Rectal smooth muscle tissue (tissue), 1 donor: ENCODE measurements around the gene PRM2.

Source experiments
- H3K27ac ChIP-seq: one replicate; pipeline ENCODE4 v1.7.0; 2013; ENCODE audit warnings: low read depth, low read length, inconsistent platforms
- H3K27me3 ChIP-seq: one replicate; pipeline ENCODE4 v1.7.0; 2013; ENCODE audit warnings: low read length; ENCODE audit not compliant: control insufficient read depth, insufficient read depth
- H3K36me3 ChIP-seq: one replicate; pipeline ENCODE4 v1.7.0; 2013; ENCODE audit warnings: low read length; ENCODE audit not compliant: control insufficient read depth, insufficient read depth
- H3K4me1 ChIP-seq: one replicate; pipeline ENCODE4 v1.7.0; 2013; ENCODE audit warnings: low read length; ENCODE audit not compliant: control insufficient read depth, insufficient read depth
- H3K4me3 ChIP-seq: one replicate; pipeline ENCODE4 v1.7.0; 2013; ENCODE audit warnings: low read length
- H3K9ac ChIP-seq: one replicate; pipeline ENCODE4 v1.7.0; 2013; ENCODE audit warnings: low read length

Gene PRM2

GRCh38 chr16:11273721-11274324 is 2.5 kb downstream of the PRM2 start:
- Histone ChIP-seq H3K4me1 (no peaks in the 10 kb centered on the region), H3K27ac (no peak overlapping the region), H3K36me3 (no peaks in the 10 kb centered on the region), H3K27me3 (no peaks in the 10 kb centered on the region), H3K9ac (no peak overlapping the region), H3K4me3 (no peak overlapping the region)

- Histone ChIP-seq H3K4me3 (no peak within 1 kb of the TSS), H3K27me3 (no peaks in the 10 kb centered on the region), H3K36me3 (no peaks in the 10 kb centered on the region), H3K9ac (no peak within 1 kb of the TSS), H3K4me1 (no peaks in the 10 kb centered on the region), H3K27ac (no peak within 1 kb of the TSS)
Observed at GRCh38 chr16:11272921-11273720, 3.2 kb downstream of the PRM2 start, which contains the start of gene PRM3. TSS of gene PRM3 (minus strand) at chr16:11273629. CDS start at chr16:11273595, 34 bp downstream.

GRCh38 chr16:11272484-11272883 is 3.8 kb downstream of the PRM2 start:
- no peak overlapping the region for H3K9ac ChIP-seq

GRCh38 chr16:11271610-11272009 is 4.7 kb downstream of the PRM2 start:
- Histone ChIP-seq H3K9ac (no peak overlapping the region), H3K27ac (no peak overlapping the region), H3K4me1 (no peaks in the 10 kb centered on the region), H3K27me3 (no peaks in the 10 kb centered on the region), H3K36me3 (no peaks in the 10 kb centered on the region), H3K4me3 (no peak overlapping the region)

More at GRCh38 chr16:11272484-11272883, 3.8 kb downstream of the PRM2 start:
- Histone ChIP-seq H3K27ac (no peak overlapping the region), H3K4me3 (no peak overlapping the region), H3K4me1 (no peaks in the 10 kb centered on the region), H3K27me3 (no peaks in the 10 kb centered on the region), H3K36me3 (no peaks in the 10 kb centered on the region)

- H3K4me1 ChIP-seq: no peaks in the 10 kb centered on the region
- H3K9ac ChIP-seq: no peak overlapping the region
- no peaks in the 10 kb centered on the region for H3K27me3 ChIP-seq
- no peak overlapping the region for H3K27ac ChIP-seq
- H3K4me3 ChIP-seq: no peak overlapping the region
- H3K36me3 ChIP-seq: no peaks in the 10 kb centered on the region
Observed at GRCh38 chr16:11270602-11271162, 5.6 kb downstream of the PRM2 start.

- Histone ChIP-seq H3K27ac (no peak within 1 kb of the TSS), H3K4me1 (no peaks in the 10 kb centered on the region), H3K9ac (no peak within 1 kb of the TSS), H3K4me3 (no peak within 1 kb of the TSS), H3K36me3 (no peaks in the 10 kb centered on the region), H3K27me3 (no peaks in the 10 kb centered on the region)
Observed at GRCh38 chr16:11268921-11269375, 7.3 kb downstream of the PRM2 start, which contains the start of gene TNP2. TSS of gene TNP2 (minus strand) at chr16:11269325. CDS start at chr16:11269262, 63 bp downstream.

- no peak overlapping the region for H3K4me3 ChIP-seq
- H3K9ac ChIP-seq: no peak overlapping the region
- H3K4me1 ChIP-seq: no peaks in the 10 kb centered on the region
- no peaks in the 10 kb centered on the region for H3K27me3 ChIP-seq
- no peak overlapping the region for H3K27ac ChIP-seq
- no peaks in the 10 kb centered on the region for H3K36me3 ChIP-seq
Observed at GRCh38 chr16:11265124-11265523, 11.2 kb downstream of the PRM2 start.

GRCh38 chr16:11264155-11264832 is 12.0 kb downstream of the PRM2 start:
- H3K4me3 ChIP-seq: no peak overlapping the region
- H3K9ac ChIP-seq: no peak overlapping the region
- H3K36me3 ChIP-seq: no peaks in the 10 kb centered on the region
- H3K27ac ChIP-seq: no peak overlapping the region
- no peaks in the 10 kb centered on the region for H3K27me3 ChIP-seq
- H3K4me1 ChIP-seq: no peaks in the 10 kb centered on the region

GRCh38 chr16:11263737-11264136 is 12.5 kb downstream of the PRM2 start:
- no peaks in the 10 kb centered on the region for H3K27me3 ChIP-seq
- H3K27ac ChIP-seq: no peak overlapping the region
- no peak overlapping the region for H3K9ac ChIP-seq
- no peaks in the 10 kb centered on the region for H3K4me1 ChIP-seq
- no peaks in the 10 kb centered on the region for H3K36me3 ChIP-seq
- no peak overlapping the region for H3K4me3 ChIP-seq

- Histone ChIP-seq H3K36me3 (no peaks in the 10 kb centered on the region), H3K4me3 (no peak overlapping the region), H3K27me3 (no peaks in the 10 kb centered on the region), H3K4me1 (no peaks in the 10 kb centered on the region), H3K9ac (no peak overlapping the region), H3K27ac (no peak overlapping the region)
Observed at GRCh38 chr16:11262915-11263314, 13.4 kb downstream of the PRM2 start.

GRCh38 chr16:11260596-11260966 is 15.7 kb downstream of the PRM2 start:
- Histone ChIP-seq H3K27ac (no peak overlapping the region), H3K9ac (no peak overlapping the region), H3K4me3 (no peak overlapping the region), H3K36me3 (no peaks in the 10 kb centered on the region), H3K4me1 (no peaks in the 10 kb centered on the region), H3K27me3 (no peaks in the 10 kb centered on the region)
